GM06990 (cell line): ENCODE results near the gene PRKG1.

Experiments
- DNase-seq: peaks from one replicate; pipeline ENCODE4 v3.0.0-alpha.2; 2011; ENCODE audit not compliant: insufficient read length; ENCODE audit errors: extremely low read depth
- H3K27me3 ChIP-seq: replicated peaks from 2 replicates; pipeline ENCODE4 v1.6.0; 2011; ENCODE audit warnings: low read length; ENCODE audit not compliant: control insufficient read depth, insufficient read depth
- H3K36me3 ChIP-seq: 2 replicates; pipeline ENCODE4 v1.5.1; 2011; ENCODE audit warnings: low read length; ENCODE audit not compliant: control insufficient read depth, insufficient read depth
- H3K4me3 ChIP-seq: replicated peaks from 2 replicates; pipeline ENCODE4 v1.5.1; 2011; ENCODE audit warnings: low read depth, mild to moderate bottlenecking, control low read depth, low read length
- TF ChIP-seq, protein P1 (sequence below): IDR thresholded peaks from 2 replicates; pipeline ENCODE4 v1.5.1; 2011; ENCODE audit warnings: low read length, control low read depth, mild to moderate bottlenecking, inconsistent platforms; ENCODE audit not compliant: insufficient read depth, poor library complexity, severe bottlenecking

PRKG1 gene

DNA sequence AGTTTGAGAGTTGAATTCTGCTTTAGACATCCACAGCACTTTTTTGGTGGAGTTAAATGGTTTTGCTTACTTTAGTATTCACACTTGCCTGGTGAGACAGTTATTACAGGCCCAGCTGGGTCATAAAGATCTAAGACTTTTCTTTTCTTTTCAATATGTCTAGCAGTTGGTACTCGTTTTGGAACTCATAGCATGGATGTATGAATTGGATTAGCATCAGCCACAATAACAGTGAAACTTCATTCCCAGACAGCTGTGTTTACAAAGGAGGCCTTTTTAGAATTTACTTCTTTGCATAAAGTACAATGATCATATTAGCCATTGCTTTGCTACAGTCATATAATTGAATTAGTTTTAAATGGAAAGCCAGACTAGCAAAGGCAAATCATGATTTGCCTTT is 1071.3 kb downstream of the PRKG1 start:
- DNase-seq, result no peak
- H3K4me3 ChIP-seq, result no peak overlapping the region
- TF ChIP-seq, protein P1, sequence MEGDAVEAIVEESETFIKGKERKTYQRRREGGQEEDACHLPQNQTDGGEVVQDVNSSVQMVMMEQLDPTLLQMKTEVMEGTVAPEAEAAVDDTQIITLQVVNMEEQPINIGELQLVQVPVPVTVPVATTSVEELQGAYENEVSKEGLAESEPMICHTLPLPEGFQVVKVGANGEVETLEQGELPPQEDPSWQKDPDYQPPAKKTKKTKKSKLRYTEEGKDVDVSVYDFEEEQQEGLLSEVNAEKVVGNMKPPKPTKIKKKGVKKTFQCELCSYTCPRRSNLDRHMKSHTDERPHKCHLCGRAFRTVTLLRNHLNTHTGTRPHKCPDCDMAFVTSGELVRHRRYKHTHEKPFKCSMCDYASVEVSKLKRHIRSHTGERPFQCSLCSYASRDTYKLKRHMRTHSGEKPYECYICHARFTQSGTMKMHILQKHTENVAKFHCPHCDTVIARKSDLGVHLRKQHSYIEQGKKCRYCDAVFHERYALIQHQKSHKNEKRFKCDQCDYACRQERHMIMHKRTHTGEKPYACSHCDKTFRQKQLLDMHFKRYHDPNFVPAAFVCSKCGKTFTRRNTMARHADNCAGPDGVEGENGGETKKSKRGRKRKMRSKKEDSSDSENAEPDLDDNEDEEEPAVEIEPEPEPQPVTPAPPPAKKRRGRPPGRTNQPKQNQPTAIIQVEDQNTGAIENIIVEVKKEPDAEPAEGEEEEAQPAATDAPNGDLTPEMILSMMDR, result no peak
- H3K36me3 ChIP-seq, result no peaks in the 10 kb centered on the region
- H3K27me3 ChIP-seq, result no peaks in the 10 kb centered on the region

DNA sequence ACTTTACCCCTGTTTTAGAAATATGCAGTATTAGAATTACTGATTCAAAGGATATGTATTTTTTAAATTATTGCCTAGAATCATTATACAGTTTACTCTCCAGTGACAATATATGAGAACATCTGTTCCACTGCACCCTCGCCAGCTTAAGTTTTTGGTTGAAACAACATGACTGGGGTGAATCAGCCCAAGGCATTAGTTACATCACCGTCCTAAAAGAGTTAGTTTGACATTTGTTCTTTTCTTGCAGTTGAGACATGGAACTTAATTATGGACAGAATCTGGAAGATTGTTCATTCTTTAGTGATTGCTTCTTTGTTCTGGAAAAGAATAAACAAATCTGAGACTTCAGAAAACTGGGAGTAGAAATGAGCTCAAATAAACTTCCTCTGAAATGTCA is 1072.5 kb downstream of the PRKG1 start:
- DNase-seq, result no peak
- Histone ChIP-seq H3K36me3 (no peaks in the 10 kb centered on the region), H3K4me3 (no peak overlapping the region), H3K27me3 (no peaks in the 10 kb centered on the region)
- TF ChIP-seq, protein P1, result no peak

DNA sequence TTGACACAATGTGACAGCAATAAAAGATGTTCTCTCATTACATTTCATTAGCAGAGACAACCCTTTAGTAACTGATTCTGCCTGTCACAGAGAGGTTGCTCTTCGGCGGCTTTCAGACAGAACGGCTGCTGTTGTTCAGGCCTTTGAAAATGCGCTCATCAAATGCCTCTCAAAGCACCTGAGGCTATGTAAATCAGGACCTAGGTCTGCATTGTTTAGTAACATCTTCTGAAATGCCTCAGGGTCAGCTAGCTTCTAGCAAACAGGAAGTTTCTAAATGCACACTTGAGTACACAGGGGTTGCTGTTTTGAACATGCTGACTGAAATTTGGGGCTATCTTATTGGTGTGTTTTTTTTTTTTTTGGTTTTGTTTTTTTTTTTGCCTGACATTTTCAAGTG is 1096.5 kb downstream of the PRKG1 start:
- TF ChIP-seq, protein P1, result no peak
- Histone ChIP-seq H3K27me3 (no peaks in the 10 kb centered on the region), H3K36me3 (no peaks in the 10 kb centered on the region), H3K4me3 (no peak overlapping the region)
- no peak for DNase-seq

DNA sequence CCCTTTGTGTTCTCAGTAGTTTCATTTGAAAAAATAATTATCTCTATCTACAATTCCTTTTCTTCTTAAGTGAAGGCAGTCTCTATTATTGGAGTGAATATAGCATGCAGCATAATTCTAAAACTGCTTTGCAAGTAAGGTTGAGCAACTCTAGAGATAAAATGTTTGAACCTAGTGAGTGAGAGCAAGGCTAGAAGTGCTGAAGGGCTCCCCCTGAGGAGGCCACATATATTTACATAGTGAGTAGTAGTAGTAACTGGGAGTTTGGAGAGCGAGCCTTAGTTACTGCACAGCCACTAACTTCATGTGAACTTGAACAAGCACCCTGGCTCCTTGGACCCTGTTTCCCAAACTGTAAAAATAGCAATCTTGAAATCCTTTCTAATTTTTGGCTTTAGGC is 1098.3 kb downstream of the PRKG1 start:
- TF ChIP-seq, protein P1, result no peak
- no peaks in the 10 kb centered on the region for H3K27me3 ChIP-seq
- no peaks in the 10 kb centered on the region for H3K36me3 ChIP-seq
- H3K4me3 ChIP-seq, result no peak overlapping the region
- no peak for DNase-seq

DNA sequence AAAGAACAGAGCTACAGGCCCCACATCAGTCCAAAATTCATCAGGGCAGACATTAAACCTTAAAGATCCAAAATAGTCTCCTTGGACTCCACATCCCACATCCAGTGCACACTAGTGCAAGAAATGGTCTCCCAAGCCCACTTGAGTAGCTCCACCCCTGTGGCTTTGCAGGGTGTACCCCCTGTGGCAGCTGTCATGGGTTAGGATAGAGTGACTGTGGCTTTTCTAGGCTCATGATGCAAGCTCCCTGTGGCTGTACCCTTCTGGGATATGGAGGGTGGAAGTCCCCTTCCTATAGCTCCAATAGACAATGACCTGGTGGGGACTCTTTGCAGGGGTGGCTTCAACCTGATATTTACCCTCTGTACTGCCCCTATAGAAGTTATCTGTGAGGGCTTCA is 1111.0 kb downstream of the PRKG1 start:
- no peak for DNase-seq
- TF ChIP-seq, protein P1, result no peak
- H3K27me3 ChIP-seq, result no peaks in the 10 kb centered on the region; the same call in 1 of the 2 replicates
- H3K4me3 ChIP-seq, result no peak overlapping the region
- H3K36me3 ChIP-seq, result no peaks in the 10 kb centered on the region

DNA sequence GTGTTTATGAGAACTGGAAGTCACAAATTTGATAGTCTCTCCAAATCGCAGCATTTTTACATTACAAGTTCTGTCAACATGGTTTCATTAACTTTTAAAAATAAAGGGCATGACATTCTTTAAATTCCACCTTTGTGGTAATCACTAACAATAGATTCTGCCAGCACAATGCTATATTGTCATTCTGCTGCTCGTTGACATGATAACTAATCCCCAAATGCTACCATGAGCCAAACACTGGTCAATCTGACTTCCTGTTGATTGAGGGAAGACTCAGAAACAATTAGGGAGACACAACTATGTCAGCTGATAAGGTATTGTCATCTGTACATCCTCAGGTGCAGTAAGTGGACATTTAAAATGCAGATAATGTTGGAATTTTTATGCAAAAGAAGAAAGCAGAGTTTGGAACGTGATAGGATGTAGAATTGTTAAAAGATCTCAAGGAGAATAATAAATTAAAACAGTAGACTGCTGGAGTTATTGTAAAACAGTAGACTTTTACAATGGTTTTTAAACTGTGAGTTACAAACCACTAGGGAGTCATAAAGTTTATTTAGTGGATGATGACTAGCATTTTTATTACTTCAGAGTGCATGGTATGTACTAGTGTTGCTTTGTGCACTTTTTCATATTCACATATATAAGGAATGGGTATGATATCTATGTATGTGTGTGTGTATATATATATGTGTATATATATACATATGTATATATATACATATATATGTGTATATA is 1113.4 kb downstream of the PRKG1 start:
- H3K4me3 ChIP-seq, result no peak overlapping the region
- no peaks in the 10 kb centered on the region for H3K36me3 ChIP-seq
- DNase-seq, result no peak
- TF ChIP-seq, protein P1, result no peak
- no peaks in the 10 kb centered on the region; the same call in 1 of the 2 replicates for H3K27me3 ChIP-seq
